Stimulated activated CD8-positive, alpha-beta memory T cell treated with anti-CD3 and anti-CD28 coated beads, Interleukin-7, amount 100 ng/mL, for 48 hours (primary cell): Measurements from ENCODE around the gene DSTN.

Experiments used
- DNase-seq, 2 donors: peaks; one replicate each; pipeline ENCODE4 v3.0.0-alpha.2; 2020; ENCODE audit warnings: low read depth in 1 of 2; ENCODE audit errors: extremely low read depth in 1 of 2

The DSTN gene

DNA sequence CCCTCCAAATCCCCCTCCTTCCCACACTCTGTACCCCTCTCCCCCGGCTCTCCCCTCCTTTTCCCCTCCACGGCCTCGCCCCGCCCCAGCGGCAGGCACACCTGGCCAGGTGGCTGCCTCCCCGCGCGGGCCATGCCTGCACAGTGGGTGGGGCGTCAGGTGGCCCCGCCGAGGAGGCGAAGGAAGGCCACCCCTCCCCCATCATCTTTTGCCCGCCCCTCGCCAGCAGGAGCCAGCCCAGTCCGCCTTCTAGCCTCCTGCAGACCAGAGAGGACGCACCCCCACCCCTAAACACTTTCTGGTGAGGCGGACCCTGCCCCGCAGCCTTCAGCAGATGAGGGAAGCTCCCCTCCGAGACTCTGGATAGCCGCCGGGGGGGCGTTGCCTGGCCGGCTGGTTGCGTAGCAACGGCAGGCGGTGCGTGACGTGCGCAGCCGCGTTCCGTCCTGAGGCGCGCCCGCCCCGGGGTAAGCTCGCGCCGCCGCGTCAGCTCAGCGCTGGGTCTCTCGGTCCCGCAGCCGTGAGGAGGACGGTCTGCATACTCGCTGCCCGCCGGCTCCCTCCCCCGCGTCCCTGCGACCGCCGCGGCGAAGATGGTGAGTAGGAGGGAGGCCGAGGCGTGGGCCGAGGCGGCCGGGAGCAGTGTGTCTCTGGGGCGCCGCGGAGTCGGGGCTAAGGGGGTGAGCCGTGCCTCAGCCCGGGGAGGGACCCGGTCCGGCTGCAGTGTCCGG is at the start of gene DSTN:
TSS of gene DSTN (plus strand) at position 460 of the 731 bp plus-strand sequence. CDS start at position 594, 134 bp downstream.
- peak; percentile 74 to 76 for DNase-seq

DNA sequence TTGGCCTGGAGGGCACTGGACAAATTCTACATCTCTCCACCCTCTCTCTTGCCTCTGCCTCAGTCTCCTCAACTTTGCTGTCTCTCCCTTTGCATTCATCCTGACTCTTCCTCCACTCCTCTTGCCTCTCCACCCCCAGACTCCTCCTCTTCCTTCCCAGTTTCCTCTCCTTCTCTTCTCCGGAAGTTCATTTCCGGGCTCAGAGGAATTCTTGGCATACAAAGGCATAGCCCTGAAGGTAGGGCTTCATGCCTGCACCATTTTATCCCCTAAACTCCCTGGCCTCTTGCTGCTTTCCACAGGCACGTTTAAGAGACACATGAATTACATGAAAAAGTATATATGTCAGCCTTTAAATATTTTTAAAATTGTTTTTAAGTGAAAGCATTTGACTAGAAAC is 49.3 kb upstream of the DSTN start:
- DNase-seq, result no peak

DNA sequence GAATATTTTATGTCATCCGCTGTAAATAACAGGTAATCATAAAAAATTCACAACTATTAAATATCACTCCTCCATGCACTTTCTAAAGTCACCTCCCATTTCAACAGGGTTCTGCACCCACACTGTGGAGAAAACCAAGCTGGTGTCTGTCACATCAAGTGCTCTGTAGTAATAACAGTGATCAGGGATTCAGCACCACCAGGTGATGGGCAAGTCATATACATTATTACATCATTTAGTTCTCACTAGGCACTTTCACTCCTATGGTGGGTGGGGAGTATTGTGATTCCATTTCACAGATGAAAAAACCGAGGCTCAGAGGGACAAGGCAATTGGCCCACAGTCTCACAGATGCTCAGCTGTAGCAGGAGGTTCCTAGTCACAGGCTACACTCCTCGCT is 47.3 kb upstream of the DSTN start:
- no peak for DNase-seq

DNA sequence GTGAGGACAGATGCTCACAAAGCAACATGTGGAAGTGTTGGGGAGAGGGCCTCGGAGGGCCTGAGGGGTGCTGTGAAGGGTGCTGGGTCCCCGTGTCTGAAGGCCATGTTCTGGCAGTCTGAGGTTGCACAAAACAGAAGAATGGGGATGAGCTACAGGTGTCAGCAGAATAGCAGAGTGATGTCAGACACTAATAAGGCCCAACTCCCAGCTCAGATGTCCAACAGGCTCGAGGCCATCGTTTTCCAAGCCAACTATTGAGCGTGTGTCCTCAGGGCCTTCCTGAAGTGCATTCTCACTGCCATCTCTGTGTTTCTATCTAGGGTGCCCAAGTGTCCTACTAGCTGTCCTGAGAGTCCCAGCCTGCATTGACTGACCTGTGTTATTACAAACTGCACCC is 46.5 kb upstream of the DSTN start:
- DNase-seq, result no peak

DNA sequence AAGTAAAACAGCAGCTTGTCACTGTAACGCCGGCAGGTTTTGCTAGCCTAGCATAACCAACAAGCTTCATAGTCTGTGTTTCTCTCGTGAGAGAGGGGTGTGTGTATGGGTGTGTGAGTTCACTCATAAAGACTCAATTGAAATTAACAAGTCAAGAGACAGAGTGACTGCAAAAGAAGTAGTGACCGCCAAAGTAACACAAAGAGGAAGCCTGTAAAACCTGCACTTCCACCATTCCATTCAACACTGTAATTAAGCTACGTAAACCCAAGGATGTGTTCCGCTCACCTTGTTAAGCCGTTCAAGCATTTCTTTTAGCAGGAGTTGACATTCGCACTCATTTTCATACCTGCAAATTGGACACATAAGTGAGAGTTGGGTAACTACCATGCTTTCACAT is 45.3 kb upstream of the DSTN start:
- no peak for DNase-seq

DNA sequence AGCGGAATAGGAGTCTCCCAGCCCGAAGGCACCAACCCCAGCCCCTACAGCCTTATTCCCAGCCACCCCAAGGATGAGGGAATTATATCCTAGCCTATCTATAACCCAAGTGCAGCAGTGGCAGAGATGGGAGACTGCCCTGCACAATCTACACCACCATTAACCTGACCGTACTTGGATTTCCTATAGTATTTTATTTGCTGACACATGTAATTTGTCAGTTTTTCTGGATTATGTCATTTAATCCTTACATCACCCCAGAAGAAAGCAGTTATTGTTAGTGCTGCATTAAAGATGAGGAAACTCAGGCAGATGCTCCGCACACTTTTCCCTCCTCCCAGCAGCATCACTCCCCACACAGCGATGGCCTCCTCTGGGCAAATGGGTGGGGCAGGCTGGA is 44.7 kb upstream of the DSTN start:
- no peak for DNase-seq

DNA sequence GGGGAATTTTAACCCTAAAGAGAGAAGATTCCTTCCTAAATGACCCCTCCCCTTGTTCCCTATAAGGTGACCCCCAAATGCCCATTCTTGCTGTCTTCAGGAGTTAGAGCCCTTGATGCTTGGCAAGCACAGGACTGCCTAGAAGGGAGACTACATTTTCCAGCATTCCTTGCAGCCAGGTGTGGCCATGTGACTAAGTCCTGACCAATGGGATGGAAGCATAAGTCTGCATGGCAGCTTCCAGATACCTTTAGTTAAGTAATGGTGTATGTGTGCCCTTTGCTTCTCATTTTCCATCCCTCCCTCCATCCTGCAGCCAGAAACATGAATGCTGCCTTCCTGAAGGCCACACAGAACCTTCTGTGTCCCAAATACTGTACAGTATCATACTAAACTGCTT is 44.2 kb upstream of the DSTN start:
- no peak for DNase-seq

DNA sequence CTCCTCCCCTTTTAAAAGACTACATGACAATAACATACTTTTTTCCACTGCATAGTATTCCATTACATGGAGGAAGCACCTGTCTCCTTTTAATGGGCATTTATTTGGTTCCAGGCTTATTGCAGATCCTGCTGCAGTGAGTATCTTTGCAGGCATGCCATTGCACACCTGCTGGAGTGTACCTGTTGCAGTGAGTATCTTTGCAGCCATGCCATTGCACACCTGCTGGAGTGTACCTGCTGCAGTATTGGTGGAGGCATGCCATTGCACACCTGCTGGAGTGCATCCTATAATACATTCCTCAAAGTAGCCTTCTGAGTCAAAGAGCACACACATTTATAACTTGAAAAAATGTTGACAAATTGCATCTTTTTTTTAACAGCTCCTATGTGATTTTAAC is 40.3 kb upstream of the DSTN start:
- no peak for DNase-seq

DNA sequence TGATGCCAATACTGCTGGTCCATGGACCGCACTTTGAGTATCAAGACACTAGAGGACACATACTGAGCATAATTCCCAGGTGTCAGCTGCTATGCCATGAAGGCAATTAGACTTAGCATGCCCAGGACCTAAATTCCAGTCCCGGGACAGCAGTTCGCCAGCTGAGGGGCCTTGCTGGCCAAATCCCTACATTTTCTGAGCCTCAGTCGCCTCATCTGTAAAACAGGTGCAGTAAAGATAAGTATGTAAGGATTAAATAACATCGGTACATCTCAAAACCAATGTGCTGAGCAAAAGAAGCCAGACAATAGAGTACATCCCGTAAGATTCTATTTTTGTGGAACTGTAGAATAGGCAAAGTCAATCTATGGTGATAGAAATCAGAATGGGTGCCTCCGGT is 39.7 kb upstream of the DSTN start:
- no peak for DNase-seq

DNA sequence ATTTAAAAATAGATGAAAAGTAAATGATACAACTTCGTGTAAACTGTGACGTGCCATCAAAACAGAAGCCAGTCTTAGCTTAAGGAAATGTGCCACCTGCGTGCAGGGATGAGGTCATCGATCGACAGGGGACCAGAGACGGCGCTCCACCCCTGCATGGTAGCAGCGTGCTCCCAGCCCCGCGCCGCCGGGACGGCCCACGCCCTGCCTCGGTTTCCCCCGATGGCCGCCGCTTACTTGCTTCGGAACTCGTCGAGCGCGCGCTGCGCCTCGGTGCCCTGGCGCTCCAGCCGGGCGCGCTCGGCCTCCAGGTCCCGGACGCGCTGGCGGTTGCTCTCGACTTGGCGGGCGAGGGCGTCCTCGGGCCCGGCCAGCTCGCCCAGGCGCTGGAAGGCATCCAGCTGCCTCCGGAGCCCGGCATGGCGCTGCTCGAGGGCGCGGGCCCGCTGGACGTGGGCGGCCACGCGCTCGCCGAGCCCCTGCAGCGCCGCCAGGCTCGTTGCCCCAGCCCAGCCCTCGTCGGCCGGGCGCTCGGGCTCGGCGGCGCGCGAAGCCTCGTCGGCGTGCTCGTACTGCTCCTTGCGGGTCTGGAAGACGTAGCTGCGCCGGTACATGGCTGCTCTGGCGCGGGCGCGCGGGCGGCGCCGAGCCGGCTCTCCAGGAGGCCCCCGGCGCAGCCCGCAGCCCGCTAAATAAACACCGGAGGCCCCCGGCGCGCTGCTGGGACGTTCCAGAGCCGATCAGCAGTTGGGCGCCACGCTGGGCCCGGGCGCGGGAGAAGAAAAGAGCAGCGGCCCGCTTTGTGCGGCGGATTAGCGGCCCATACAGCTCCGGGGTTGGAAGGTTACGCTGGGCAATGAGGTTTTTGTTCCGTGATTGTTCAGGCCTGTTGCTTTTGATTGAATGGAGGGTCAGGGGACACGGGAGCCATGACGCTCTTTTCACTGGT is 38.9 kb upstream of the DSTN start, which contains the start of gene BFSP1:
TSS of gene BFSP1 (minus strand) at position 664 of the 949 bp plus-strand sequence. CDS start at position 614, 50 bp downstream.
- no peak for DNase-seq

DNA sequence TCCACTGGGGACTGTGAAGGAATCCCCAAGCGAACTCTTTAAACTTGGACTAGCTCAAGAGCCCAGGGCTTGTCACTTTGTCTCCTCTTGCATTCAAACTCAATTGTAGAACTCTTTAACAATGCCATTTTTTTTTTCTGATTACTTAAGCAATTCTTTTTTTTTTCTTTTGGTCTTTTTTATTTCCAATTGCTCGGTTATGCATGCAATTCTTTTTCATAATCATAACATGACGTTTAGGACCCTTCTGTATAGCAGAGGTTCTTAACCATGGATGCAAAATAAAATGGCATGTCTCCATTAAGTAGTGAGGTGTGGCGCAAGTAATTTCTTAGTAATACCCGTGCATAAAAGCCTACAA is 38.2 kb upstream of the DSTN start:
- no peak for DNase-seq

DNA sequence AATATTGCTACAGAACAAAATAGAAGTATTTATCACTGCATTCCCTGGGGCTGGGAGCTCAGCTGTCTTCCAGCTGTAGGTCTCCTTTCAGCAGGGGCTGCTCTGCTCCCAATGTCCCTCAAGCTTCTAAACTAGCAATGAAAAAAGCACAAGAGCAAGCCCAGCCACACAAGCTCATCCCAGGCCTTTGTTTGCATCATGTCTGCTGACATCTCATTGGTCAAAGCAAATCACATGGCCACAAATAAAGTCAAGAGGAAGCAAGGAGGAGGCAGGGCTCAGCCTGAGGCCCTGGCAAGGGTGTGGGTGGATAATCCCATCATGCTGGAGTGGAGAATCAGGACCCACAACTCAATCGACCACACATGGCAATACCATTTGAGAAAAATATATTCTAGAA is 36.5 kb upstream of the DSTN start:
- no peak for DNase-seq

DNA sequence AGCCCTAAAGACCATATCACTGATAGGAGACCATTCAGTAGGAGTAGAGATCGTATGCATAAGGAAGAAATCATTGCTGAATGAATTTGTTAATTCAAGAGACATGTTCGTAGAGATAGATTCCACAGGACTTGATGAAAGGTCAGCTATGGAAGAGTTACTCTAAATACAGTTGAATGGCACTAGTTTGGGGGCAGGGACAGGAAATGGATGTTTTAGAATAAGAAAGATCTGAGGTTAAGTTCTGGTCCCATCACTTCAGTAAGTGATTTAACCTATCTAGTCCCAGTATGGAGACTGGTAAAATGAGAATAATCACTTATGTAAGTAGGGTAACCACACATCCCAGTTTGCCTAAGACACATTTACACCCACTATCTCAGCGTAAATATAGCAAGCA is 35.8 kb upstream of the DSTN start:
- no peak for DNase-seq

DNA sequence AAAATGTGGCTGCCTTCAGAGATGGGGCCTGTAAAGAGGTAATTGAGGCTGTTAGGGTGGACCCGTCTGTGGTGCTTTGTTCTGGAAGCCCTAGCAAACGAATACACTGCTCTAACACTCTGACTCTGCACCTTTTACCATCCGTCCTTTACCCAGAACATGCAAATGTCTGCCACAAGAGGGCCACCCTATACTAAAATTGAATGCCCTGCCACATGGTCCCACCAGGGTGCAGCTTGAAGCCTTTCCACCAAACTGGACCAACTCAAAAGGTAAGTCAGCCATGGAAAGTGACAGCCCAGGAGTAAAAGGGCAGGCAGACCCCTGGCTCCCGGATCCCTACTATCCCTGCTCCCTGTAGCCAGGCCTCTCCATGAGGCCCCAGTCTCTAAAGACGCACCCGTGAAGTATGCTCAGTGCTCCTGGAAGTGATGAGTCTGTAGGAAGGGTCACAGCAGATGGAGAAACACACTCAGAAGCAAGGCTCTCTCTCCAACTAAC is 32.9 kb upstream of the DSTN start:
- no peak for DNase-seq

DNA sequence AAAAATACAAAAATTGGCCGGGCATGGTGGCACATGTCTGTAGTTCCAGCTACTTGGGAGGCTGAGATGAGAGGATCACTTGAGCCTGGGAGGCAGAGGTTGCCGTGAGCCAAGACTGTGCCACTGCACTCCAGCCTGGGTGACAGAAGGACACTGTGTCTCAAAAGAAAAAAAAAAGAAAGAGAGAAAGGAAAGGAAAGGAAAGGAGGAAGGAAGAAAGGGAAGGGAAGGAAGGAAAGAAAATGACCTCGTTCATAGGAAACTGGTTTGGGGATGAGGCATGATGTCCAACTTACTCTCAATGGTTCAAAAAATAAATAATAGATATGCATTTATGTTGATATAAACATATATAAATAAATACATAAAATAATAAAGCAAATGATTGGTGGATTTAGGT is 31.9 kb upstream of the DSTN start:
- DNase-seq, result no peak

DNA sequence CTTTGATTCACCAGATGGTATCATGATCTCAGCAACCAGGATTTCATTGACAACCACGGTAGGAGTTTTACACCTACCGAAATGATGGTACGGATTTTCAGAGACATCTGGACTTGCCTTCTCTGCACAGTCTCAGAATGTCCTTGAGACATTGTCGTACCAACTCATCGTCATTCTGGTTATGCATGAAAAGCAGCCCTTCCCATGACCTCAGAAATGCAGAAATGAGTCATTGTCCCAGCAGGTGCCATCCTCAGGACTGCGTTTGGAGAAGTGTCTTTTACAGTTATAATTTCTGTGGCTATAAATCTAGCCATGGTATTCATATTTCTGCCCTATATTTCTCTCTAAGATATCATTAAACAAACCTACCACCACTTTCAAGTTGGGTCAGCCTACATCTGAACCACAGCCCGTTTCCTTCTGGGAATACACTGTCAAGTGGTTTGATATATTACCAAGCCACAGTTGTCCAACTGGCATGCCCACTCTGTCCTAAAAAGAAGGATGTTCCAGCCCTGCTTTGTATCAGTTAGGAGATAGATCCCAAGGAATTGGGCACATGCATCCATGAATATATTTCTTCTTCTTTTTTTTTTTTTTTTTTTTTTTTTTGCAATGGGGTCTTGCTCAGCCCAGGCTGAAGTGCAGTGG is 31.2 kb upstream of the DSTN start:
- no peak for DNase-seq

DNA sequence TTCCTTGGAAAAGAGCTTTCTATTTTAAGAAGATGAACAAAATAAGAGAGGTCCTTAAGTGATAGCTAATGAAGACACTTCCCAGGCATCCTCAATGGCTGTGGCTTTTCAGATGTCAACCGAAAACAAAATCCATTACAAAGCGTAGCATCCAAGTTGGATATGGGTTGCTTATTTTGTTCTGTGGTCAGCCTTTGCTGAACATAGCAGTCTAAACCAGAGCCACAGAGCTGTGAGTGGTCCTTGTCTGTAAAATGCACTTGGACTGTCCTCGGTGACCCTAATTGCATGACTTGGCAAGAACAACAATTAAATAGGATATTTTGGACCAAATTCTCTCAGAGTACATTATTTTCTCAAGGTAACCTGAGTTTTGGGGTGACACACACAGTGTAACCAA is 28.3 kb upstream of the DSTN start:
- no peak for DNase-seq

DNA sequence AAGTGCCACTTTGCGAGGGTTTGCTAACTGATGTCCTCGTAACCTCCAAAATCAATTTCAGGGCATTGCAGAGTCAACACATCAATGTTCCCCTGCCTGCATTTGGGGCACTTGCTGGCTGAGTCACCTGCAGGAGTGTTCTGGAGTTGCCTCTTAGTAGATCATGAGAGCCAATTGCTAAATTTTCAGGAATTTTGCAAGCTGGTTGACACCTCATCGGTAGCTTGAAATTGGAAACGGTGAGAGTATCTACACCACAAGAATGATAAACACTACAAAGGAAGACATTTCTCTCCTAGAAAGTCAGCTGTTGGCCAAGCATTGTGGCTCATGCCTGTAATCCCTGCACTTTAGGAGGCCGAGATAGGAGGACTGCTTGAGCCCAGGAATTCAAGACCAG is 27.9 kb upstream of the DSTN start:
- no peak for DNase-seq

DNA sequence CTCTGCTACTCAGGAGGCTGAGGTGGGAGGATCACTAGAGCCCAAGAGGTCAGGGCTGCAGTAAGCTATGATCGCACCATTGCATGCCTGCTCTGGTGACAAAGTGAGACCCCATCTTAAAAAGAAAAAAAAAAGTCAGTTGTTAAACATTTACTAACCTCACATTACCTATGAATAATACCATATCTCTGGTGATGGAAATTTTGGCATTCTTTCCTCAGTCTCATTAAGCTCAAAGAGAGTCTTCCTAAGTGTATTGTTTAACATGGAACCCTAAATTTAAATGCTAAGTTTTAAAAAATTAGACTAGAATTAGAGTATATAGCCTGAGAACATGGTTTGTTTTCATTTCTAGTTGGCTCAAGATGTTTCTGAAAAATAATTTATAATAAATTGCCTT is 27.4 kb upstream of the DSTN start:
- no peak for DNase-seq

DNA sequence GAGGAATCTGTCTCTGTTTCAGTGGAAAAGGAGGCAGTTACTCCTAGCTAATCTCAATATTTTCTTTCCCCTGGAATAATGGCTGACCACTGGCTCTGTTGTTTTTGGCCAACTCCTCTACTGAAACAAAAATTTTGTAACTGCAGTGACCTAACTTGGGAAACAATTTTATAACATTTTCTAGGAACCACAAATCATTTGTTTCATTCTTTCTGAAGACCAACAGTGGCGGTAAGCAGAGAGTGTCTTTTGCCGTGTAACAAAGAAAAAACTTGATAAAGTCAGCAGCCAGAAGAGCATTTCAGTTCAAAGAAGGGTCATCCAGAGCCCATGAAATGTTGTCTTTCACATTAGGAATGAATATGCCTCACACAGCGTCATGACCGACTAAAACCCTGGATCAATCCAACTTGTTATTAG is 26.9 kb upstream of the DSTN start:
- DNase-seq, result no peak

DNA sequence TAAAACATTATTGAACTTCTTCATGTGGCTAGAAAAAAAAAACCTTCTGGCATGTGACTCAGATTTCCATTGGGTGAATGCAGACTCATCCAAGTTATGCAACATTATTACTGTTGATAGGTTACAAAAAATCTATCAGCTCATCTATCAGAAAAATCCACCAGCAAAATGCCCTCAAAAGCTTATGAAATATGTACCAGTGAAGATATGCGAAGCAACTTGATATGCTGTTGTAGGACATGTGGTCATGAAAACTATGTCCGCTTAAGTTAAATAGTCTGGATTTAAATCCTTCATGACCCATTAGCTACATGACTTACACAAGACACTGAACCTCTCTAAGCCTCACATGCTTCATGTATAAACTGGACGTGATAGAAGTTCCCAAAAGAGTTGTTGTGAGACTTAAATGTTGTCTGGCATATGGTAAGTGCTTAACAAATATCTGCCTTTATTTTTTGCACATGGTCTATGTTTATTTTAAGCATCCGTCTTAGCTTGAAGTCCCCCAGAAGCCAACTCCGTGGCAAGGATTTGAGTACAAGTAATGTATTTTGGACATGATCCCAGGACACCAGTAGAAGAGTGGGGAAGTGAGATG is 26.2 kb upstream of the DSTN start:
- no peak for DNase-seq
